Ectodermal cell (in vitro differentiated cells): ENCODE measurements around the gene ATP2A1. TPM values are rescaled to one million over a fixed set of nuclear protein-coding genes. Genes with fewer than 3 reads are reported as not detected.
A peak's percentile ranks its signal among the peaks of the same experiment; 100 is the strongest.

ENCODE experiments used
- H3K27ac ChIP-seq: 2 replicates; pipeline ENCODE4 v1.7.0; 2013; ENCODE audit warnings: mild to moderate bottlenecking, low read depth, low read length; ENCODE audit not compliant: insufficient read depth, poor library complexity, severe bottlenecking
- H3K27me3 ChIP-seq: 2 replicates; pipeline ENCODE4 v1.7.0; 2013; ENCODE audit warnings: mild to moderate bottlenecking, low read length; ENCODE audit not compliant: insufficient read depth, control insufficient read depth, poor library complexity, severe bottlenecking
- H3K36me3 ChIP-seq: one replicate; pipeline ENCODE4 v1.7.0; 2013; ENCODE audit warnings: low read length; ENCODE audit not compliant: control insufficient read depth, insufficient read depth
- H3K4me1 ChIP-seq: one replicate; pipeline ENCODE4 v1.7.0; 2013; ENCODE audit warnings: low read length; ENCODE audit not compliant: control insufficient read depth, insufficient read depth
- H3K4me3 ChIP-seq: 2 replicates; pipeline ENCODE4 v1.7.0; 2013; ENCODE audit warnings: low read depth, low read length, control low read depth; ENCODE audit not compliant: insufficient read depth
- H3K9me3 ChIP-seq: 2 replicates; pipeline ENCODE4 v1.7.0; 2013; ENCODE audit warnings: mild to moderate bottlenecking, low read length, moderate library complexity; ENCODE audit not compliant: control insufficient read depth
- WGBS, 2 experiments: methylation state at CpG; one replicate each; pipeline ENCODE4 v1.1.7; 2013; ENCODE audit warnings: missing lambda C conversion rate in 2 of 2; 5-methylcytosine and 5-hydroxymethylcytosine counted together
- polyA plus RNA-seq, 4 experiments: library from polyadenylated mRNA; stranded (reverse); fragments of 50-300 nt; gene quantifications; one replicate each; pipeline ENCODE4 v1.2.3, GENCODE V29; 2013

The ATP2A1 gene
- polyA plus RNA-seq (2013, experiment 1 of 4): 6.2 TPM
- polyA plus RNA-seq (2013, experiment 2 of 4): 5.8 TPM
- polyA plus RNA-seq (2013, experiment 3 of 4): 3.6 TPM
- 3.4 TPM for polyA plus RNA-seq (2013, experiment 4 of 4)

GRCh38 chr16:28878083-28878926 lies at the start of gene ATP2A1:
TSS of gene ATP2A1 (plus strand) at chr16:28878488. CDS start at chr16:28878672, 184 bp downstream.
- WGBS, 2 experiments: 79% methylated on average over 24 of the region's 25 CpGs
- peak within 1 kb of the TSS; percentile 87 for H3K4me3 ChIP-seq
- H3K36me3 ChIP-seq: no peaks in the 10 kb centered on the region
- peaks cover 4% of the 10 kb centered on the region for H3K27me3 ChIP-seq
- H3K9me3 ChIP-seq: no peaks in the 10 kb centered on the region
- peaks cover 28% of the 10 kb centered on the region for H3K4me1 ChIP-seq
- H3K27ac ChIP-seq: peak within 1 kb of the TSS; percentile 60

- Histone ChIP-seq H3K36me3 (peaks cover 81% of the 10 kb centered on the region), H3K27me3 (no peaks in the 10 kb centered on the region), H3K27ac (no peak overlapping the region), H3K4me1 (peaks cover 8% of the 10 kb centered on the region), H3K4me3 (no peak overlapping the region), H3K9me3 (no peaks in the 10 kb centered on the region)
- WGBS, 2 experiments: 97% methylated on average over 13 of the region's 13 CpGs
Observed at GRCh38 chr16:28829747-28830146, 48.5 kb upstream of the ATP2A1 start.

- Histone ChIP-seq H3K4me1 (peaks cover under 1% of the 10 kb centered on the region), H3K4me3 (no peak overlapping the region), H3K9me3 (no peaks in the 10 kb centered on the region), H3K27ac (no peak overlapping the region), H3K27me3 (no peaks in the 10 kb centered on the region), H3K36me3 (peaks cover 89% of the 10 kb centered on the region)
- WGBS, 2 experiments: 97 to 98% methylated on average over 13 of the region's 13 CpGs
Observed at GRCh38 chr16:28830531-28830930, 47.8 kb upstream of the ATP2A1 start.

- Histone ChIP-seq H3K9me3 (no peaks in the 10 kb centered on the region), H3K27me3 (no peaks in the 10 kb centered on the region), H3K4me3 (no peak overlapping the region), H3K4me1 (no peaks in the 10 kb centered on the region), H3K36me3 (peaks cover 71% of the 10 kb centered on the region), H3K27ac (no peak overlapping the region)
- WGBS, 2 experiments: 92 to 93% methylated on average over 14 of the region's 14 CpGs
Observed at GRCh38 chr16:28834349-28834748, 43.9 kb upstream of the ATP2A1 start.

- Histone ChIP-seq H3K36me3 (peaks cover 63% of the 10 kb centered on the region), H3K9me3 (no peaks in the 10 kb centered on the region), H3K4me1 (no peaks in the 10 kb centered on the region), H3K4me3 (no peak overlapping the region), H3K27me3 (no peaks in the 10 kb centered on the region), H3K27ac (no peak overlapping the region)
- WGBS, 2 experiments: 95 to 97% methylated on average over 25 of the region's 25 CpGs
Observed at GRCh38 chr16:28834873-28835863, 43.1 kb upstream of the ATP2A1 start.

GRCh38 chr16:28835864-28836760 lies 42.2 kb upstream of the ATP2A1 start:
- Histone ChIP-seq H3K4me1 (no peaks in the 10 kb centered on the region), H3K27me3 (no peaks in the 10 kb centered on the region), H3K9me3 (no peaks in the 10 kb centered on the region), H3K36me3 (peaks cover 54% of the 10 kb centered on the region), H3K27ac (no peak overlapping the region), H3K4me3 (no peak overlapping the region)
- 95 to 96% methylated on average over 25 of the region's 25 CpGs for WGBS, 2 experiments

GRCh38 chr16:28836761-28837064 lies 41.6 kb upstream of the ATP2A1 start:
- Histone ChIP-seq H3K9me3 (no peaks in the 10 kb centered on the region), H3K4me1 (no peaks in the 10 kb centered on the region), H3K36me3 (peaks cover 52% of the 10 kb centered on the region), H3K27ac (no peak overlapping the region), H3K27me3 (no peaks in the 10 kb centered on the region), H3K4me3 (no peak overlapping the region)
- WGBS, 2 experiments: 89 to 94% methylated on average over 8 of the region's 8 CpGs

- no peak overlapping the region for H3K4me3 ChIP-seq
- H3K27me3 ChIP-seq: no peaks in the 10 kb centered on the region
- H3K27ac ChIP-seq: no peak overlapping the region
- WGBS, 2 experiments: 95 to 97% methylated on average over 7 of the region's 7 CpGs
- peaks cover 48% of the 10 kb centered on the region for H3K36me3 ChIP-seq
- no peaks in the 10 kb centered on the region for H3K4me1 ChIP-seq
- H3K9me3 ChIP-seq: no peaks in the 10 kb centered on the region
Observed at GRCh38 chr16:28837672-28838557, 40.4 kb upstream of the ATP2A1 start.

GRCh38 chr16:28838558-28838918 lies 39.8 kb upstream of the ATP2A1 start:
- 98 to 100% methylated on average over 1 of the region's 1 CpG for WGBS, 2 experiments
- no peak overlapping the region for H3K4me3 ChIP-seq
- peaks cover 47% of the 10 kb centered on the region for H3K36me3 ChIP-seq
- no peaks in the 10 kb centered on the region for H3K4me1 ChIP-seq
- no peaks in the 10 kb centered on the region for H3K27me3 ChIP-seq
- no peaks in the 10 kb centered on the region for H3K9me3 ChIP-seq
- H3K27ac ChIP-seq: no peak overlapping the region
